NT2/D1 (cell line): ENCODE measurements around the gene FIP1L1.

ENCODE experiments used
- YY1 ChIP-seq: IDR thresholded peaks from 2 replicates; pipeline ENCODE4 v1.6.1; 2011; ENCODE audit not compliant: insufficient read length, insufficient read depth
- ZNF274 ChIP-seq: IDR thresholded peaks from 2 replicates; pipeline ENCODE4 v1.6.1; 2011; ENCODE audit warnings: mild to moderate bottlenecking, low read depth, low read length

DNA sequence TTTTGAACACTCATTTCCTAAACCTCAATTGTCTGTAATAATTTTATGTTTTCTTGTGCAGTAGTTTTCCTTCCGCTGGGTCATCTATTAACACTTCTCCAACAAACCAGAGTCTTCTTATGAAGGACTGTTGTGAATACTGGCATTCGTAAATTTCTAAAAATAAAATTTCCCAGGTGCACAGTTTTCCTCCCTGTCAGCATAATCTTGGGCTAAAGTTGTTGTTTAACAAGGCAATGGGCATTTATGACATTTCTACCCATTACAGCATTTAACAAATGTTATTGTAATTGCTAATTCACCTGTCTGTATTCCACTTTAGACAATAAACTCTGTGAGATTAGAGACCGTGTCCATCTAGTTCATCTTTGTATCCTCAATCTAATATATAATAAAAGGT is 12.8 kb upstream of the FIP1L1 start:
- TF ChIP-seq YY1: no peak
- no peak for TF ChIP-seq ZNF274
